Stimulated activated CD8-positive, alpha-beta memory T cell treated with anti-CD3 and anti-CD28 coated beads, Interleukin-12 subunit alpha, Interleukin-12 subunit beta, amount 100 ng/mL, for 24 hours (primary cell): ENCODE measurements around the gene KCTD21.

Source experiments
- DNase-seq: peaks from one replicate; pipeline ENCODE4 v3.0.0-alpha.2; 2020; ENCODE audit errors: extremely low read depth

KCTD21 gene

GRCh38 chr11:78200553-78200952, 12.1 kb upstream of the KCTD21 start:
- no peak for DNase-seq

GRCh38 chr11:78200061-78200460, 11.6 kb upstream of the KCTD21 start:
- DNase-seq: no peak

GRCh38 chr11:78199653-78200015, 11.2 kb upstream of the KCTD21 start:
- no peak for DNase-seq

- DNase-seq: no peak
Observed at GRCh38 chr11:78199015-78199652, 10.7 kb upstream of the KCTD21 start.

GRCh38 chr11:78197816-78198215, 9.4 kb upstream of the KCTD21 start:
- DNase-seq: no peak

DNA sequence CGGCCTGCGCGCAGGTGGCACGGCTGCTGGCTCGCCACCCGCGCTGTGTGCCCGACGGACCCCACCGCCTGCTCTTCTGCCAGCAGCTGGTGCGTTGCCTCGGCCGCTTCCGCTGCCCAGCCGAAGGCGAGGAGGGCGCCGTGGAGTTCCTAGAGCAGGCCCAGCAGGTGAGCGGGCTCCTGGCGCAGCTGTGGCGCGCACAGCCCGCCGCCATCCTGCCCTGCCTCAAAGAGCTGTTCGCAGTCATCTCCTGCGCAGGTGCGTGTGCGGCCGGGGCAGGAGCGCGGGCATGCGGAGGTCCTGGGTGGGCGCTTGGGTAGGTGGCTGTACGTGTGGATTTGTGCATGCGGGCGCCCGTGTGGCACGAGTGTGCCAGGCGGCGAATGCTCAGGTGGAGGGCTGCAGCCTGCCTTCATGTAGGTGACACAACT, 8.2 kb upstream of the KCTD21 start:
- no peak for DNase-seq

- no peak for DNase-seq
Observed at GRCh38 chr11:78195917-78196560, 7.6 kb upstream of the KCTD21 start.

GRCh38 chr11:78194490-78194889, 6.1 kb upstream of the KCTD21 start:
- DNase-seq: no peak

DNA sequence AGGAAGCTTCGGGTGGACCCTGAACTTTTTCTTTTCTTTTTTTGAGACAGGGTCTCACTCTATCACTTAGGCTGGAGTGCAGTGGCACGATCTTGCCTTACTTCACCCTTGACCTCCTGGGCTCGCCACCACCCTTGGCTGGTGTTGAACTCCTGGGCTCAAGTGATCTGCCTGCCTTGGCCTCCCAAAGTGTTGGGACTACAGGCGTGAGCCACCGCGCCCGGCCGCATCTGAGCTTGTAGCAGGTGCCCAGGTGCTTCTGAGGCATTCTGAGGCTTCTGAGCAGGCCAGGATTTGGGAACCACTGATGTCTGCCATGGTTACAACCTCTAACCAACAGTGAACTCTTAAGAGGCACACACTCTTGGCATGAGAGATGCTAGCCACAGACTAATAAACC, 5.4 kb upstream of the KCTD21 start:
- no peak for DNase-seq

DNA sequence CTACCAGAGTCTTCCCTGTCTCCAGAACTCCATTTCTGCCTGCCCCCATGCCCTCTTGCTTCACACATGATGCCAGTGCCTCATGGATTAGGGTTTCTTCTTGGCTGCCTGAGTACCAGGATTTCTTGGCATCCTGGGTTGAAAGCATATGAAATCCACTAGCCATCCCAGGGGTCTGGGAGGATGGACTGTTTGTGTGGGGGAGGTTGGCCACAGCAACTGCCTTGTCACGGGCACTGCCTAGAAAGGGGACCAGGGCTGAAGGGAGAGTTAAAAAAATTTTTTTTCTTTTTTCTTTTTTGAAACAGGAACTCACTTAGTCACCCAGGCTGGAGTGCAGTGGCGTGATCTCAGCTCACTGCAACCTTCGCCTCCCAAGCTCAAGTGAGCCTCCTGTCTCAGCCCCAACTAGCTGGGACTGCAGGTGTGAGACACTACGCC, 4.5 kb upstream of the KCTD21 start:
- DNase-seq: no peak

GRCh38 chr11:78192223-78192719, 3.8 kb upstream of the KCTD21 start:
- DNase-seq: no peak

DNA sequence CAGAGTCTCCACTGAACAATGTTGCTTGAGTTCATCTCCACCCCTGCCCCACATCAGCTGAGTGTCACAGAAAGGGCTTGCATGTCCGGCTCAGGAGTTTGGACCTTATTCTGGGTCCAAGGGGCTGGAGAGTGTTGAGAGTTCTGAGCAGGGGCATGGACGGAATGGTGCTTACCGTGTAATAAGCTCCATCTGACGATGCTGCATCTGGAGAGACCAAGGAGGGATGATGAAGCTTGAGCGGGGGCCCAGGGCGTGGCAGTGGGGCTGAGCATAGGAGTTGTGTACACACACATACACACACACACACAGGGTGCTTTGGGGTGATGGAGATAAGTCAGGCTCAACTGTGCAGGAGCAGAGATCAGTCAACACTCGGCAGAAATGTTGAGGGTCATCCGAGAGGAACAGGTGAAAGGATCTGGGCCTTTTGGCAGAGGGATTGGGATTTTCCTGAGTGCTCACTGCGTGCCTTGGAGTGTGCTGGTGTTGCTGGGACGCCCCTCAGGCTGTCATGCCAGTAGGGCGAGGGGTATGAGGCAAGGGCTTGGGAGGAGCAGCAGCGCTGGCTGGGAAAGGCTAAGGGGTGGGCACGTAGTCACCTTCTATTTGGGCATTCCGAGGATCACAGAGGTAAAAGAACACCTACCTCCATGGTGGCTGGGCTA, 2.6 kb upstream of the KCTD21 start:
- DNase-seq: no peak

DNA sequence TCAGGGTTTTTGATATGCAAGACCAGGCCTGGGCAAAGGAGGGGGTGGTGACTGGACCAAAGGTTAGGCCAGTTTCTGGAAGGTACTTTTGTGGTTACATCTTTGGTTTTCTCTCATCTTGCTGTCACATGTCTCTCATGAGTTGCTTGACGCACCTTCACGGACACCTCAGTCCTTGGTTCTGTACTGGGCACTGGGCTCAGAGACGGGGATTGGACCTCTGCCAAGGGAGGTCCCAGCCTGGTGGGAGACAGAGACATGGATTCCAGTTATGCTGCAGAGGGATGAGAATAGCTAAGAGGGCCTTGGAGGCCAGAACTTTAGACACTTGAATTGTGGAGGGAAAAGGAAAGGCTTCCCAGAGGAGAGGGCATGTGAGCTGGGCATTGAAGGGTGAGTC, 1.9 kb upstream of the KCTD21 start:
- DNase-seq: no peak

- no peak for DNase-seq
Observed at GRCh38 chr11:78189851-78190250, 1.4 kb upstream of the KCTD21 start.

- no peak for DNase-seq
Observed at GRCh38 chr11:78189174-78189724, 823 bp upstream of the KCTD21 start.

GRCh38 chr11:78187366-78188285, 800 bp downstream of the KCTD21 start:
- peak; percentile 47 for DNase-seq

GRCh38 chr11:78181185-78181584, 7.2 kb downstream of the KCTD21 start:
- no peak for DNase-seq

DNA sequence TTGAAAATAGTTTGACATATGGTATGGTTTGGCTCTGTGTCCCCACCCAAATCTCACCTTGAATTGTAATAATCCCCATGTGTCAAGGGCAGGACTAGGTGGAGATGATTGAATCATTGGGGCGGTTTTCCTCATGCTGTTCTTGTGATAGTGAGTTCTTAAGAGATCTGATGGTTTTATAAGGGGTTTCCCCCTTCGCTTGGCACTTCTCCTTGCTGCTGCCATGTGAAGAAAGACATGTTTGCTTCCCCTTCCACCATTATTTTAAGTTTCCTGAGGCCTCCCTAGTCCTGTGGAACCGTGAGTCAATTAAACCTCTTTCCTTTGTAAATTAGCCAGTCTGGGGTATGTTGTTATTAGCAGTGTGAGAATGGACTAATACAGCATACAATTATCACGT, 7.7 kb downstream of the KCTD21 start:
- DNase-seq: no peak

- DNase-seq: no peak
Observed at GRCh38 chr11:78179459-78180071, 8.9 kb downstream of the KCTD21 start.

DNA sequence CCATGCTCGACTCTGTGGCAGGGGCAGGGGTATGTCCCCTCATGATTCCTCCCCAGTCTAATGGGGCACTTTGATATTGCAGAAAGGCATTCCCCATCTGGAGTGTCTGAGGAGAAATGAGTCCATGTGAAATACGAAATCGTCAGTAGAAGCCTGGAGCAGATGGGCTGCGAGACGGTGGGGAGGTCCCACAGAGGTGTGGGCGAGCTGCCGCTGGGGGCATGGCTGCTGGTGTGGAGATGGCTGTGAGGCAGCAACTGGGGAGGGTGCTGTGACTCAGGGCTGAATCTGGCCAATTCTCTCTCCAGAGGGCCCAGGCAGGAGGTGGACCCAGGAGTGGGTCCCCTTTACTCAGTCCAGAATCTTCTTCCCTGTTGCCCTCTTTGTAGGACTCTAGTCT, 11.2 kb downstream of the KCTD21 start:
- DNase-seq: no peak

GRCh38 chr11:78176605-78177141, 11.8 kb downstream of the KCTD21 start:
- no peak for DNase-seq
